H9 (cell line): ENCODE data around the gene LRMDA. TPM values are rescaled to one million over a fixed set of nuclear protein-coding genes. Genes with fewer than 3 reads are reported as not detected.

Experiments used
- DNase-seq: peaks from one replicate; pipeline ENCODE4 v3.0.0-alpha.2; 2017
- H2AFZ ChIP-seq: one replicate; pipeline ENCODE4 v1.6.1; 2013; ENCODE audit warnings: mild to moderate bottlenecking, low read length, control low read depth, moderate library complexity
- H2AK5ac ChIP-seq: 2 replicates; pipeline ENCODE4 v1.6.1; 2013; ENCODE audit warnings: low read length, control low read depth, mixed read lengths; ENCODE audit not compliant: insufficient read length
- H2BK120ac ChIP-seq: one replicate; pipeline ENCODE4 v1.6.1; 2013; ENCODE audit warnings: low read depth, mild to moderate bottlenecking, low read length, control low read depth, inconsistent platforms; ENCODE audit not compliant: poor library complexity, severe bottlenecking
- H2BK12ac ChIP-seq: 2 replicates; pipeline ENCODE4 v1.6.1; 2013; ENCODE audit warnings: low read length, control low read depth, mixed read lengths, low read depth; ENCODE audit not compliant: insufficient read length
- H2BK15ac ChIP-seq: 2 replicates; pipeline ENCODE4 v1.6.1; 2013; ENCODE audit warnings: low read depth, low read length, control low read depth
- H2BK20ac ChIP-seq: one replicate; pipeline ENCODE4 v1.6.1; 2013; ENCODE audit warnings: low read depth, mild to moderate bottlenecking, low read length, control low read depth, inconsistent platforms; ENCODE audit not compliant: poor library complexity, severe bottlenecking
- H2BK5ac ChIP-seq: 2 replicates; pipeline ENCODE4 v1.6.1; 2013; ENCODE audit warnings: low read length, control low read depth, mixed read lengths; ENCODE audit not compliant: insufficient read length
- H3K14ac ChIP-seq: 2 replicates; pipeline ENCODE4 v1.6.1; 2013; ENCODE audit warnings: low read length, control low read depth; ENCODE audit not compliant: insufficient read depth
- H3K18ac ChIP-seq: 2 replicates; pipeline ENCODE4 v1.6.1; 2013; ENCODE audit warnings: low read depth, mild to moderate bottlenecking, mixed read lengths, low read length, control low read depth; ENCODE audit not compliant: insufficient read length
- H3K23ac ChIP-seq: 2 replicates; pipeline ENCODE4 v1.6.1; 2013; ENCODE audit warnings: low read length, control low read depth, mixed read lengths, low read depth; ENCODE audit not compliant: insufficient read length
- H3K23me2 ChIP-seq: 2 replicates; pipeline ENCODE4 v1.6.1; 2013; ENCODE audit warnings: low read depth, mild to moderate bottlenecking, mixed read lengths, low read length, control low read depth; ENCODE audit not compliant: insufficient read length, poor library complexity, severe bottlenecking
- H3K27ac ChIP-seq: 2 replicates; pipeline ENCODE4 v1.5.1; 2013; ENCODE audit warnings: low read length, control low read depth, mixed read lengths, low read depth; ENCODE audit not compliant: insufficient read length
- H3K27me3 ChIP-seq: 2 replicates; pipeline ENCODE4 v1.6.1; 2013; ENCODE audit warnings: low read length, control low read depth, inconsistent platforms; ENCODE audit not compliant: insufficient read depth
- H3K4ac ChIP-seq: 2 replicates; pipeline ENCODE4 v1.6.1; 2013; ENCODE audit warnings: low read depth, mild to moderate bottlenecking, control low read depth, inconsistent platforms, low read length, moderate library complexity
- H3K4me1 ChIP-seq: 2 replicates; pipeline ENCODE4 v1.6.1; 2013; ENCODE audit warnings: low read length, control low read depth, inconsistent platforms; ENCODE audit not compliant: insufficient read depth
- H3K4me2 ChIP-seq: 2 replicates; pipeline ENCODE4 v1.6.1; 2013; ENCODE audit warnings: low read length, control low read depth, mixed read lengths; ENCODE audit not compliant: insufficient read length, insufficient read depth
- H3K56ac ChIP-seq: 2 replicates; pipeline ENCODE4 v1.6.1; 2013; ENCODE audit warnings: low read depth, mild to moderate bottlenecking, mixed read lengths, low read length, control low read depth; ENCODE audit not compliant: insufficient read length
- H3K79me1 ChIP-seq: 2 replicates; pipeline ENCODE4 v1.6.1; 2013; ENCODE audit warnings: low read depth, mild to moderate bottlenecking, moderate library complexity, low read length, control low read depth, inconsistent platforms; ENCODE audit not compliant: insufficient read depth, poor library complexity, severe bottlenecking
- H3K79me2 ChIP-seq: 2 replicates; pipeline ENCODE4 v1.6.1; 2013; ENCODE audit warnings: low read length, control low read depth, inconsistent platforms; ENCODE audit not compliant: insufficient read depth
- H3K9ac ChIP-seq: 2 replicates; pipeline ENCODE4 v1.6.1; 2013; ENCODE audit warnings: low read length, control low read depth, mixed read lengths; ENCODE audit not compliant: insufficient read length; ENCODE audit errors: extremely low read depth
- H3K9me3 ChIP-seq: one replicate; pipeline ENCODE4 v1.6.1; 2013; ENCODE audit warnings: low read depth, low read length, inconsistent platforms; ENCODE audit not compliant: control insufficient read depth
- H3T11ph ChIP-seq: one replicate; pipeline ENCODE4 v1.6.1; 2013; ENCODE audit warnings: mild to moderate bottlenecking, low read length, control low read depth, inconsistent platforms
- H4K20me1 ChIP-seq: one replicate; pipeline ENCODE4 v1.6.1; 2013; ENCODE audit not compliant: control insufficient read depth, insufficient read length, insufficient read depth
- H4K5ac ChIP-seq: 2 replicates; pipeline ENCODE4 v1.6.1; 2013; ENCODE audit warnings: low read depth, mild to moderate bottlenecking, mixed read lengths, low read length, control low read depth; ENCODE audit not compliant: insufficient read length
- H4K8ac ChIP-seq: replicated peaks from 2 replicates; pipeline ENCODE4 v1.6.1; 2013; ENCODE audit warnings: low read length, control low read depth, mixed read lengths, low read depth; ENCODE audit not compliant: insufficient read length
- H4K91ac ChIP-seq: 2 replicates; pipeline ENCODE4 v1.6.1; 2013; ENCODE audit warnings: low read depth, mild to moderate bottlenecking, moderate library complexity, mixed read lengths, low read length, control low read depth; ENCODE audit not compliant: insufficient read length
- H3K27ac Mint-ChIP-seq, 3 experiments: 2 replicates in 2 of 3; 3 replicates in 1 of 3; pipeline ENCODE4 v1.8.0; 2020 to 2021; ENCODE audit warnings: mixed read lengths in 3 of 3, mild to moderate bottlenecking in 1 of 3, moderate library complexity in 1 of 3
- H3K27me3 Mint-ChIP-seq: 2 replicates; pipeline ENCODE4 v1.8.0; 2021; ENCODE audit warnings: low read depth, mild to moderate bottlenecking, moderate library complexity, mixed read lengths
- H3K36me3 Mint-ChIP-seq, 3 experiments: 2 replicates in 2 of 3; 3 replicates in 1 of 3; pipeline ENCODE4 v1.8.0; 2020 to 2021; ENCODE audit warnings: low read depth in 3 of 3, mixed read lengths in 3 of 3; ENCODE audit not compliant: insufficient read depth in 1 of 3
- H3K4me1 Mint-ChIP-seq, 2 experiments: 2 replicates each; pipeline ENCODE4 v1.8.0; 2020; ENCODE audit warnings: mixed read lengths in 2 of 2
- H3K4me3 Mint-ChIP-seq, 2 experiments: 2 replicates in 1 of 2; 3 replicates in 1 of 2; pipeline ENCODE4 v1.8.0; 2020 to 2021; ENCODE audit warnings: mild to moderate bottlenecking in 2 of 2, mixed read lengths in 2 of 2, moderate library complexity in 1 of 2
- H3K9me3 Mint-ChIP-seq, 2 experiments: 2 replicates in 1 of 2; 3 replicates in 1 of 2; pipeline ENCODE4 v1.8.0; 2020; ENCODE audit warnings: mild to moderate bottlenecking in 2 of 2, mixed read lengths in 2 of 2, moderate library complexity in 1 of 2
- CTCF ChIP-seq: fragments of 200-600 bp; sonication (generic); conservative IDR thresholded peaks from 3 replicates; pipeline ENCODE4 v1.8.0; 2021; ENCODE audit warnings: antibody characterized with exemption, mild to moderate bottlenecking
- WGBS: extraction: QIAGEN DNeasy Blood & Tissue Kit; methylation state at CpG from one replicate; pipeline ENCODE4 v1.1.7; 2013; ENCODE audit warnings: missing lambda C conversion rate, low lambda C conversion rate, mixed read lengths; ENCODE audit not compliant: insufficient read length; ENCODE audit errors: extremely low coverage; 5-methylcytosine and 5-hydroxymethylcytosine counted together
- total RNA-seq: library from RNA; stranded (reverse); gene quantifications from 2 replicates; pipeline ENCODE4 v1.2.1, GENCODE V29; 2021

The LRMDA gene
- total RNA-seq, 1 experiment from 2014 or later, result 1.8 TPM

- H4K91ac ChIP-seq, result no peak overlapping the region
- H3K14ac ChIP-seq, result no peak overlapping the region
- no peaks in the 10 kb centered on the region for H3K9me3 ChIP-seq
- no peak overlapping the region for H2AK5ac ChIP-seq
- H3K4ac ChIP-seq, result no peak overlapping the region
- WGBS, result no CpG with 5 or more reads among the region's 4 CpGs
- no peaks in the 10 kb centered on the region for H3K23me2 ChIP-seq
- DNase-seq, result no peak
- no peak overlapping the region for H3K23ac ChIP-seq
- no peaks in the 10 kb centered on the region for H4K20me1 ChIP-seq
- H3K4me1 ChIP-seq, result no peaks in the 10 kb centered on the region
- no peak overlapping the region for H3K4me2 ChIP-seq
- no peak overlapping the region for H3T11ph ChIP-seq
- H3K56ac ChIP-seq, result no peak overlapping the region
- no peak overlapping the region for H3K27ac ChIP-seq
- H3K79me2 ChIP-seq, result no peaks in the 10 kb centered on the region
- Mint-ChIP-seq H3K36me3 (no peaks in the 10 kb centered on the region), H3K4me1 (no peaks in the 10 kb centered on the region), H3K4me3 (no peak overlapping the region), H3K27ac (no peak overlapping the region), H3K27me3 (no peaks in the 10 kb centered on the region), H3K9me3 (no peaks in the 10 kb centered on the region; a peak in 1 of 5 replicates)
- H2BK20ac ChIP-seq, result no peak overlapping the region
- TF ChIP-seq CTCF, result no peak
- no peak overlapping the region for H2BK15ac ChIP-seq
- H2BK5ac ChIP-seq, result no peak overlapping the region
- no peaks in the 10 kb centered on the region for H3K79me1 ChIP-seq
- no peak overlapping the region for H2BK120ac ChIP-seq
- H3K9ac ChIP-seq, result no peak overlapping the region
- no peak overlapping the region for H2BK12ac ChIP-seq
- H2AFZ ChIP-seq, result no peak overlapping the region
- H4K5ac ChIP-seq, result no peak overlapping the region
- H3K18ac ChIP-seq, result no peak overlapping the region
- no peaks in the 10 kb centered on the region for H3K27me3 ChIP-seq
- H4K8ac ChIP-seq, result no peak overlapping the region
Measured at GRCh38 chr10:76420725-76421124, 989.3 kb downstream of the LRMDA start.
